Measurements from ENCODE around the gene MISFA.

MISFA gene

DNA sequence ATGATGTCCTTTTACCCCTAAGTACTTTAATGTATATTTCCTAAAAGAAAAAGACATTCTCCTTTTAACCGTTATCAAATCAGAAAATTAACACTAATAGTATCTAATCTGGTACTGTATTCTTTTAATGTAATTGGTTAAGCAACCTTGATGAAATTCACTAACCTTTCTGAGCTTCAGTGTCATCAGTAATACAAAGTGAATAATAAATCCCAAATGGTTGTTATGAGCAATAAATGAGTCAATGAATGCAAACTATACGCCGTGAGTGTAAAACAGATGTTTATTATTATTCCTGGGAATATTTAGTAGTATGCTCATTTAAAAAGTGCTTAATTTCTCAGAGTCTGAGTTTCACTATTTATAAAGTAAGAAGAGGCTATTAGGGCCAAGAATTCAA is 32.5 kb upstream of the MISFA start:
- TF ChIP-seq SIN3A (IDR thresholded peaks at IDR 0.05; ENCODE audit: borderline replicate concordance, insufficient read depth, low read length) (no peak), TAF1 (IDR thresholded peaks at IDR 0.05; ENCODE audit: borderline replicate concordance, insufficient read depth, low read length) (no peak), POLR2AphosphoS5 (IDR thresholded peaks at IDR 0.05; ENCODE audit: low read depth, low read length) (no peak), FOXP2 (optimal IDR thresholded peaks at IDR 0.05; ENCODE audit: borderline replicate concordance, extremely low read depth, extremely low read length, insufficient read depth) (no peak)
- TF ChIP-seq, protein P1, sequence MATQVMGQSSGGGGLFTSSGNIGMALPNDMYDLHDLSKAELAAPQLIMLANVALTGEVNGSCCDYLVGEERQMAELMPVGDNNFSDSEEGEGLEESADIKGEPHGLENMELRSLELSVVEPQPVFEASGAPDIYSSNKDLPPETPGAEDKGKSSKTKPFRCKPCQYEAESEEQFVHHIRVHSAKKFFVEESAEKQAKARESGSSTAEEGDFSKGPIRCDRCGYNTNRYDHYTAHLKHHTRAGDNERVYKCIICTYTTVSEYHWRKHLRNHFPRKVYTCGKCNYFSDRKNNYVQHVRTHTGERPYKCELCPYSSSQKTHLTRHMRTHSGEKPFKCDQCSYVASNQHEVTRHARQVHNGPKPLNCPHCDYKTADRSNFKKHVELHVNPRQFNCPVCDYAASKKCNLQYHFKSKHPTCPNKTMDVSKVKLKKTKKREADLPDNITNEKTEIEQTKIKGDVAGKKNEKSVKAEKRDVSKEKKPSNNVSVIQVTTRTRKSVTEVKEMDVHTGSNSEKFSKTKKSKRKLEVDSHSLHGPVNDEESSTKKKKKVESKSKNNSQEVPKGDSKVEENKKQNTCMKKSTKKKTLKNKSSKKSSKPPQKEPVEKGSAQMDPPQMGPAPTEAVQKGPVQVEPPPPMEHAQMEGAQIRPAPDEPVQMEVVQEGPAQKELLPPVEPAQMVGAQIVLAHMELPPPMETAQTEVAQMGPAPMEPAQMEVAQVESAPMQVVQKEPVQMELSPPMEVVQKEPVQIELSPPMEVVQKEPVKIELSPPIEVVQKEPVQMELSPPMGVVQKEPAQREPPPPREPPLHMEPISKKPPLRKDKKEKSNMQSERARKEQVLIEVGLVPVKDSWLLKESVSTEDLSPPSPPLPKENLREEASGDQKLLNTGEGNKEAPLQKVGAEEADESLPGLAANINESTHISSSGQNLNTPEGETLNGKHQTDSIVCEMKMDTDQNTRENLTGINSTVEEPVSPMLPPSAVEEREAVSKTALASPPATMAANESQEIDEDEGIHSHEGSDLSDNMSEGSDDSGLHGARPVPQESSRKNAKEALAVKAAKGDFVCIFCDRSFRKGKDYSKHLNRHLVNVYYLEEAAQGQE (IDR thresholded peaks at IDR 0.05; ENCODE audit: insufficient read depth in 1 of 2, low read depth in 2 of 2, low read length in 2 of 2): no peak

DNA sequence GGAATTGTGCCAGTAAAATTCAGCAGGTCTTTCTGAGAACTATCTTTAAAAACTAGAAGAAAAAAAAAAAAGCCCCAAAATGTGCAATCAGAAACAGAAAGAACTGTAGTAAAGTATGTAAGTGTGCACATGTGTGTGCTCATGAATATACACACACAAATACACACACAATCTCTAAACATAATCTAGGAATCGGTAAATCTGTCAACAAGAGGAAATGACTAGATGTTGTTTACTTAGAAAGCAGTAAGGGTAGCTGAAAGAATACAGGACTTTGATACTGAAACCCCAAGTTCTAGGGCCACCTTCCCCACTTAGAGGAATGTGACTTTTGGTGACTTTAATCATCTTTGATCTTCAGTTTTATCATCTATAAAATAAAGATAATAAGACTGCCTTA is 24.2 kb upstream of the MISFA start:
- TF ChIP-seq SIN3A (IDR thresholded peaks at IDR 0.05; ENCODE audit: borderline replicate concordance, insufficient read depth, low read length): no peak
- no peak for TF ChIP-seq FOXP2 (optimal IDR thresholded peaks at IDR 0.05; ENCODE audit: borderline replicate concordance, extremely low read depth, extremely low read length, insufficient read depth)
- TF ChIP-seq POLR2AphosphoS5 (IDR thresholded peaks at IDR 0.05; ENCODE audit: low read depth, low read length): no peak
- TF ChIP-seq TAF1 (IDR thresholded peaks at IDR 0.05; ENCODE audit: borderline replicate concordance, insufficient read depth, low read length): no peak
- TF ChIP-seq, protein P1 (IDR thresholded peaks at IDR 0.05; ENCODE audit: insufficient read depth in 1 of 2, low read depth in 2 of 2, low read length in 2 of 2): no peak

DNA sequence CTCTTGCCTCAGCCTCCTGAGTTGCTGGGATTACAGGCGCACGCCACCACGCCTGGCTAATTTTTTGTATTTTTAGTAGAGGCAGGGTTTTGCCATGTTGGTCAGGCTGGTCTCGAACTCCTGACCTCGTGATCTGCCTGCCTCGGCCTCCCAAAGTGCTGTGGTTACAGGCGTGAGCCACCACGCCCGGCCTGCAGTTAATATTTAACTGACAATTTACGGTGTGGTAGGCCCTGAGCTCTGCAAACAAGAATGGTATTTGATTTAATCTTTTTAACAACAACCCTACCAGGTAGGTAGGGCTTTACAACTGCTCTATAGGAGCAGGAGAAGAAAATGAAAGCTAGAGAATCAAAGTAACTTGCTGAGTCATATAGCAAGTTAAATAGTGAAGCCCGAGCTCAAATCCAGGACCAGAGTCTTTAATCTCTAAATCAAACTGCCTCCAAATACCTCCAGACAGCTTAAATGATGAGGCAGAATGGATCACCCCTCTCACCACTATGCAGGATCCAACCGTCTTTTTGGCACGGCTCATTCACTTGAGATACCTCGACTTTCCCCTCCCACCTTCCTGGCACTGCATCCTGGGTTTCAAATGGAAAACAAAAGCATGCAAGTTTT is 20.5 kb upstream of the MISFA start:
- TF ChIP-seq SIN3A (IDR thresholded peaks at IDR 0.05; ENCODE audit: borderline replicate concordance, insufficient read depth, low read length) (no peak), TAF1 (IDR thresholded peaks at IDR 0.05; ENCODE audit: borderline replicate concordance, insufficient read depth, low read length) (no peak), FOXP2 (optimal IDR thresholded peaks at IDR 0.05; ENCODE audit: borderline replicate concordance, extremely low read depth, extremely low read length, insufficient read depth) (no peak), POLR2AphosphoS5 (IDR thresholded peaks at IDR 0.05; ENCODE audit: low read depth, low read length) (no peak)
- TF ChIP-seq, protein P1 (IDR thresholded peaks at IDR 0.05; ENCODE audit: insufficient read depth in 1 of 2, low read depth in 2 of 2, low read length in 2 of 2): no peak

DNA sequence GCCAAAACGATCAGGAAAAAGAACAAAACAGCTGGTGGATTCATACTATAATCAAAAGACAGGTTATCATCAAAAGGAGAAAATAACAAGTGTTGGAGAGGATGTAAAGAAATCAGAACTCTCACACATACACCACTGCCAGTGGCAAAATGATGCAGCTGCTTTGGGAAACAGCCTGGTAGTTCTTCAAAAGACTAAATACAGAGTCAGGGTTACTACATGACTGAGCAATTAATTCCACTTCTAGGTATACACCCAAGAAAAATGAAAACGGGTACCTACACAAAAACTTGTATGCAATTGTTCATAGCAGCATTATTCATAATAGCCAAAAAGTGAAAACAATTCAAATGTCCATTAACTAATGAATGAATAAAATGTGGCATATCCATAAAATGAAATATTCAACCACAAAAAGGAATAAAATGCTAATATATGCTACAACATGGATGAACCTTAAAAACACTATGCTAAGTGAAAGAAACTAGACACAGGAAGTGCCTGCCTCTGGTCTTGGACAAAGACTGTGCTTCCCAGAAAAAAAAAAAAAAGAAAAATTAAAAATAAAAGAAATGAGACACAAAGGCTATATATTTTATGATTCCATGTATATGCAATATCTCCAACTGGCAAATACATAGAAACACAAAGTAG is 19.3 kb upstream of the MISFA start:
- TF ChIP-seq, protein P1 (IDR thresholded peaks at IDR 0.05; ENCODE audit: insufficient read depth in 1 of 2, low read depth in 2 of 2, low read length in 2 of 2): no peak
- TF ChIP-seq SIN3A (IDR thresholded peaks at IDR 0.05; ENCODE audit: borderline replicate concordance, insufficient read depth, low read length) (no peak), FOXP2 (optimal IDR thresholded peaks at IDR 0.05; ENCODE audit: borderline replicate concordance, extremely low read depth, extremely low read length, insufficient read depth) (no peak), TAF1 (IDR thresholded peaks at IDR 0.05; ENCODE audit: borderline replicate concordance, insufficient read depth, low read length) (no peak), POLR2AphosphoS5 (IDR thresholded peaks at IDR 0.05; ENCODE audit: low read depth, low read length) (no peak)
